CD4-positive, alpha-beta T cell treated with Interleukin-1 beta for 1 hour (primary cell): Measurements from ENCODE around the gene SH2D1B.

ENCODE experiments used
- DNase-seq, 2 donors: peaks; one replicate each; pipeline ENCODE4 v3.0.0-alpha.2; 2020 to 2022

Gene SH2D1B

GRCh38 chr1:162380061-162380846, 31.7 kb downstream of the SH2D1B start:
- no peak for DNase-seq

DNA sequence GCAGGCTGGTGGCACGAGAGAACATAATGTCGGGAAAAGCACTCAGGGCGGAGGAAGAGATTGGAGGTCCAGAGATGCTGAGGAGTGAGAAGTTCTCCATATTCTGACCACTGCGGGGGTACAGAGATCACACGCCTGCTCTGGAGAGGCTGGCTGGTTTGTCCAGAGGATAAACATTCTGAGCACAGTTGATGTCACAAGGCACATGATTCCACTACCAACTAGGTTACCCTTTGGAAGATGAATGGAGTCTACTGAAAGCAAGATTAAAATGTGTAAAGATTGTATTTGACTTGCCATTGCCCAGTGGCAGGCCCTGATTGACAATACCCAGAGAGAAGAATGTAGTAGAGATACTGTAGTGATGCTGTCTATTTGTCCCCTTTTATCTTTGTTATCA, 35.2 kb downstream of the SH2D1B start, which contains the start of gene SPATA46:
SPATA46 (minus strand) TSS at position 164 of the 400 bp plus-strand sequence; CDS start at position 100, 64 bp downstream.
- DNase-seq, result no peak

DNA sequence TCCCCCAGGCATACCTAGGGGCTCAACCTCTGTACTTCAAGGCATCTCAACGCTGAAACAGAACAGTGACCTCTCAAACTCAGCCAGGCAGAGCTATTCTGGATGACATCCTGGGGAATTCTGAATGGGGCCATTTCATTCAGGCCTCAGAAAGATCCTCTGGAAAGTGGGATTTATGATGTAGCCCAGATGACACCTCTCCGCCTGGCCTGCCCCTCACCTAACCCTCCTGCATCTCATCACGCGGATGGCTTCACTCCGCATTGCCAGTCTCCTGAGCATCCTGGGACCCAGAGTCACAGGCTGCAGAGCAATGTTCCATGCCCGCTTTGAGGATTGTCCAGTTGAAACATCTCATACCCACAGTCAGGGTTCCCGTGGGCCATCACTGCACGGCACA, 36.5 kb downstream of the SH2D1B start:
- no peak for DNase-seq

- DNase-seq, result no peak
Observed at GRCh38 chr1:162374406-162374805, 37.5 kb downstream of the SH2D1B start.

- no peak for DNase-seq
Observed at GRCh38 chr1:162373541-162374260, 38.2 kb downstream of the SH2D1B start.

DNA sequence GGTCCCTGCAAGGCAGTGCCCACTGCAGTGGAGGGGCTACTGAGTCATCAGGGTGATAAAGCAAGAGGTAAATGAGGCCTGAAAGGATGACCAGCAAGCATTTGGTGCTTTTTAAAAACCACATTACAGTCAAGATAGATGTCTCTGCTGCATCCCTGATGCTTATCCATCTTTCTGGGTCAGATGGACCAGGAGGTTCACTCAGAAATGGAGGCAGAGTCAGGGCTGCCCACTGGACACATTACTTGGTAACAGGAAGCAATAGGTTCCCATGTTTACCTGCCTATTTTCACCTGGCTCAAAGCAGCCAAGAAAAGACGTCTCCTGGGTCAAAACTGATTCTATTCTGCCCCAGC, 38.9 kb downstream of the SH2D1B start:
- no peak for DNase-seq

DNA sequence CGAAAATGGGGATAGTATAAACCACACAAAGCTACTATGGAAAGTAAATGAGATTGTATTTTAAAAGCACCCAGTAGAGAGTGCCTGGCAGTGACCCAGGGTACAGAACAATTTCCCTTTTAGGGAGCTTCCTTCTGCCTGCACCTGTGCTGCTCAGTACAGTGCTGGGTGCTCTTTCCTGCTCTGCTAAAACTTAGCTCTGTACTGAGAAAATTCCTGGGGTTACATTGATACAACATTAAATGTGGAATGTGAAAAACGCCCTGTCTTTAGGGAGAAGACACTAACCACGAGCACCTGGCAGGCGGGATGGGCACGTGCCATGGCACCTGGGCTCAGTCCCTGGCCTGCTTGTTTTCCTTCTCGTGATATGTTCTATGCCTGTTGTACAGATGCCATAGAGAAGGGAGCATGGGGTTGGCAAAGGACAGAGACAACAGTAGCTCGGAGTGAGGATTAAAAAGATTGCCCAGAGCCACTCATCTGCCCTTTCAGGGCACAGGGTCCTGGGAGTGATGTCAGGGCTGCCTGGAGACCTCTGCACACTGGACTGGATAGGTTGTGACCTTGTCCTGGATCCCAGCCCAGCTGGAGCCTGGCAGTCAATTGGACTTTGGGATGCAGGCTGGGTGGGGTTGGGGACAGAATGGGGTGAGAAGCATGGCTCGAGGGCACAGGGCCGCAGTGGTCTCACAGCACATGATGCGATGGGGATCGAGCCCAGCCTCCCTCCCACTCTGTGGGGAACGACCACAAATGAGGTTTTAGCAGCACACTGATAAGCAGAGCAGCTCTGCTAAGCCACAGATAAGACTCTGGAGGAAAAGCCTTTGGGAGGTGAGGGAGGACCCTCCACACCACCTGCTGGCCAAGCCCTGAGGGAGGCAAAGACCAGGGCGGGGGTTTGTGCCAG, 39.5 kb downstream of the SH2D1B start:
- DNase-seq, result no peak

GRCh38 chr1:162371611-162372010, 40.3 kb downstream of the SH2D1B start:
- no peak for DNase-seq

DNA sequence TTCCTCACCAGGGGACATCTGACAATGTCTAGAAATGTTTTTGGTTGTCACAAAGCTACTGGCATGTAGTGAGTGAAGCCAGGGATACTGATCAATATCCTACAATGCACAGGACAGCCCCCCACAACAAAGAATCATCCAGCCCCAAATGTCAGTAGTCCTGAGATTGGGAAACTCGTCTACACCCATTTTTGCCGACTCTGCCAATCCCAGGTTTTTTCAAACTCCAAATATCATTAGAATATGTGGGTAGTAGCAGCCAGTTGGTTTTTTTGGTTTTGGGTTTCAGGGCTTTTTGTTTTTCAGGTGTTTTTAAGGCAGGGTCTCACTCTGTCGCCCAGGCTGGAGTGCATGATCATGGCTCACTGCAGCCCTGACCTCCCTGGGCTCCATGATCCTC, 41.2 kb downstream of the SH2D1B start:
- no peak for DNase-seq

- no peak for DNase-seq
Observed at GRCh38 chr1:162370161-162370560, 41.8 kb downstream of the SH2D1B start.

GRCh38 chr1:162369571-162369970, 42.4 kb downstream of the SH2D1B start:
- no peak for DNase-seq

- no peak for DNase-seq
Observed at GRCh38 chr1:162368451-162368850, 43.5 kb downstream of the SH2D1B start.

DNA sequence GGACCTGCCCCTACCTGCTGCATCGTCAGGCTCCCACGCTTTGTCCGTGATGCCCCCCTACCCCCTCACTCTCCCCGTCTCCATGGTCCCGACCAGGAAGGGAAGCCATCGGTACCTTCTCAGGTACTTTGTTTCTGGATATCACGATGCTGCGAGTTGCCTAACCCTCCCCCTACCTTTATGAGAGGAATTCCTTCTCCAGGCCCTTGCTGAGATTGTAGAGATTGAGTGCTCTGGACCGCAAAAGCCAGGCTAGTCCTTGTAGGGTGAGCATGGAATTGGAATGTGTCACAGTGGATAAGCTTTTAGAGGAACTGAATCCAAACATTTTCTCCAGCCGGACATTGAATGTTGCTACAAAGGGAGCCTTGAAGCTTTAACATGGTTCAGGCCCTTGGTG, 44.2 kb downstream of the SH2D1B start:
- DNase-seq, result no peak

- no peak for DNase-seq
Observed at GRCh38 chr1:162367073-162367472, 44.9 kb downstream of the SH2D1B start.

DNA sequence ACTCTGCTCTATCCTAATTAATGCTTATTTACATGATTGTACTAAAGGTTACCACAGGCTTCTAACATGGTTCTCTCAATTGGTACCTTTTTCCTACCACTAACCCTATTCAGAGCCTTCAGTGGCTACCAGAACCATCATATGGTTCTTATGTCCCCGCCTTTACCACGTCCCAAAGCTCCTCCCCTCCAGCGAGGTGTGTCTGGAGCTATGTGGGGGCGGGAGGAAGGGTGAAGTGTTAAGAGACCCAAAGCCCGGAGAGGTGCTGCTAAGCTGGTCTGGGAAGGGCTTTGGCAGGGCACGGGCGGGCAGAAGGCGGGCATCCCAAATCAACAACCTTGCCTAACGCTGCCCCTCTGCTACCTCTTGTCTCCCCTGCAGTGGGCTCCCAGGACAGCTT, 45.3 kb downstream of the SH2D1B start:
- DNase-seq, result no peak

DNA sequence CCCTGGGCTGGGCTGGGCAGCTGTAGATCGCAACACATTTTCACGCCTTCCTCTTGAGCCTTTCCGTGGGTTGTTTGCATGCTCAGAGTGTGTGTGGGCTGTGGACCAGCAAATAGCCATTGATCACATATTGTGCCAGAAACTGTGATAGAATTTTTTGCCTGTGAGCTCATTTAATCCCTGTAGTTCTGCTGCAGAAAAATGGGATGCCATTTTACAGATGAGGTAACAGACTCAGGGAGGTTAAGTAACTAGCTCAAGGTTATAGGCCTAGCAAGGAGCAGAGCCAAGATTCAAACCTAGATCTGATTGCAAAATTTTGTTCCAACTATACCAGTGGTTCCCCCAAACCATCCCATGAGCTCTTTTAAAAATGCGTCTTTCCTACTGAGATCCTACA, 45.8 kb downstream of the SH2D1B start:
- DNase-seq, result no peak

DNA sequence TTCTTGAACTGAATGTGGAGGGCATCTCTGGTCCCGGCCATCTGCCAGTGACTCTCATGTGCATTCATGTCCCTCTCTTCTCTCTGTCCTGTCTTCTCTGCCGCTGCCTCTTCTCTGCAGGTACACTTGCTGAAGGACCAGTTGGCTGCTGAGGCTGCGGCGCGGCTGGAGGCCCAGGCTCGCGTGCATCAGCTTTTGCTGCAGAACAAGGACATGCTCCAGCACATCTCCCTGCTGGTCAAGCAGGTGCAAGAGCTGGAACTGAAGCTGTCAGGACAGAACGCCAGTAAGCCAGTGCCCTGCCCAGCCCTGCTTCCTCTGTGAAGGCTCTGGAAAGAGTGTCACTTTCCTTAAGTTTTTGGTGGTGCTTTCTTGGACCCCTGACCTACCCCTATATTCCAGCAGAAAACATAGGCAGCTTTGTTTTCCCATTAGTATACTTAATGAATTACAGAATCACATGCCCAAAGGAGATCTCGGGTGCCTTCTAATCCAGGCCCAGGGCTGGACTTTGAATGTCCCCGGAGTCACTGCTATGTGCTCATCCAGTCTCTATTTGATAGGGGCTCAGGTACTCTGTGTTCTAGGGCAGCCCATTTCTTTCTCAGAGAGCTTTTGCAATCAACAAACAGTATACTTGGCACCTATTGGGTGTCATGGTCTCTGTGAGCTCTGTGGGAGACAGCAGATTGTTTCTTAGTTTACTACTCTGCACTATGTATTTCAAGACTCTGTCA, 46.5 kb downstream of the SH2D1B start:
- DNase-seq, result no peak

GRCh38 chr1:162364498-162364897, 47.4 kb downstream of the SH2D1B start:
- DNase-seq, result no peak

- no peak for DNase-seq
Observed at GRCh38 chr1:162363823-162364222, 48.1 kb downstream of the SH2D1B start.

DNA sequence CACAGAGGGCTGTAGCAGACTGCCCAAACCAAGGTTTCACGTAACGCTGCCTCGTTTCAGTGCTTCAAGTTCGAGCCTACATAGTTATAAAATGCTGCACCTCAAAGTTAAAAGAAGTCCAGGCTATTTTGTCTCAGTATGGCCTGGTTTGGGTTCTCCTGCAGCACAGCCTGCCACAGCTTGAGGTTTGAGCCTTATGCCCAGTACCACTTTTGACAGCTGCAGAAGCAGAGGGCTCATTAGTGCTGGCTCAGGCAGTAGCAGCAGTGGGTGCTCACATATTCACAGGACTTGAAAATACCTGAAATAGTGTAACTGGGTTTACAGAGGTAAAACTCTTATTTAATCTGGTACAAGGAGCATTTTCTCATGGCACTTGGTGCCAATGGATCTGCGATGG, 50.6 kb downstream of the SH2D1B start:
- no peak for DNase-seq

DNA sequence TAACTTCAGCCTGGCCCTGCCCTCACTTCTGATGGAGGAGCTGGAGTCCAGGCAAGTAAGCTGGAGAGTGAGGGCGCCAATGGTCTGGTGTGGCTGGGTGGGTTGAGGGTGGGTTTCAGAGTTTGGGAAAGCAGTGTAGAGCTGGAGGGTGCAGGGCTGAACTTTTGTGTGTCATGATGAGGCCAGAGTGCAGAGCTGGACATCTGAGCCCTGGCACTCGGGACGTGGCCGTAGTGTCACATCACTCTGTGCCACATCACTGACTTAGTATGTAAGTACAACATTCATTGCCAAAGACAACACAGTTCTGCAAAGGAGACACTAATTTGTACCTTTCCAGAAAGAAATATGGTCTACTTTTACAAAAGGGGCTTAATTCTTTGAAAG, 51.1 kb downstream of the SH2D1B start:
- no peak for DNase-seq

DNA sequence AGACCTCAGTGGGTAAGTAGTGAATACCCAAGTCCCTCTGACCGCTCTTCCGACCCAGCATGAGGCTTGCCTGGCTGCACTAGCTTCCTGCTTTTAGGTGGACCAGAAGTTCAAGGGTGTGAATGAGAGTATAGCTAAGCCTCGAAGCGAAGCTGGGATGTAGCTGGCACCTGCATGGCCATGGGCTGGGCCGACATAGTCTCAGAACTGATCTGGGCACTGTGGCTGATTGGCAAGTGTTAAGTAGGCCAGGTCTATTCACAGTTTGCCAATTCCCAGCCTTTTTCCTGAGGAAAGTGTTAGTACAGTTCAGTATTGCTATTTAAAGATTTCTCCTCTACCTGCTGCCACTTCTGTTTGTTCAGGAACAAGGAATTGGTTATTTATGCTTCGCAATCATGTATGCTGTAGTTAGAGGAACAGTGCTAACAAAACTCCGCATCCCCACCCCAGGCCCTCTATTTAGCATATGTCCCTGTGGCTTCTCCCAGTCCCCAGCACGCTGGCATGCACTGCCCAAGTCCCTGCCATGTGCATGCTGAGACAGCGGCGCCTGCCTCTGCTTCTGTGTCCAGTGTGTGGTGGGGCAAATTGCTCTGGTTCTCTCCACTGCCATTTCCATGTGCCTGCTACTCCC, 51.6 kb downstream of the SH2D1B start:
- DNase-seq, result no peak
